ENCODE data around the gene GIT2. TPM values are rescaled to one million over a fixed set of nuclear protein-coding genes. Genes with fewer than 3 reads are reported as not detected.

Gene GIT2
- total and polyA plus RNA-seq, 2 of the 13 experiments (the other 11 are each of a cell fraction or from before 2014, with no cell fraction given), result 18.4 to 19.8 TPM

DNA sequence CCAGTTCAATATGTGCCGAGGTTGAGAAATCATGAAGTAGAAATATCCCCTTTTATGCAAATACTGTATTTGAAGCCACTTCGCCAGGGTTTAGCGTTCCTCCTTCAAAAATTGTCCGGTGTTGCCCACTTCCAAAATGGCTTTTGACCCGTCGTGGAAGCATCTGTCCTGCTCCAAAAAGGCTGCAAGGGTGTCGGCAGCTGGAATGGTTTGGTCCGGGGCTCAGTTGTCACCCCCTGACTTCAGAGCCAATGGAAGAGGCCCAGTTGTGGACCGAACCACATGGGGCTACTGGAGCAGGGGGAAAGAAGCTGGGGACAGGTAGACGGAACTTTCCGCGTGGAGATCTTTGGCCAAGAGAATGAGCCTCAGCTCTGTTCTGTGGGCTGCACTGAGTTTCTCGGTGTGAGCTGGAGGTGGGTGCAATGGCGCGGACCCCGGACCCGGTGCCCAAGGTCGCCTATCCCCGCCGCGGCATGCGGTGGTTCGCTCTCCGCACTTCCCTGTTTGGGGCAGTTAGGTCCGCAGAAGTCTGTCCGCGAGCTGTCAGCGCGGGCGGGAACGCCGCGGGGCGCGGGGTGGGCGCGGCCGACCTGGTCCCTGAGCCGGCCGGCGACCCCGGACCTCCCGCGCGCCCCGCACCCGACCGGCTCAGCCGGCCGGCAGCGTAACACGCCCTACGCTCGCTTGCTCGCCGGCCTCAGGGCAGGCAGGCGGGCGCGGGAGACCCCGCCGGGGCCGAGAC, 2.9 kb upstream of the GIT2 start, which contains the start of gene ANKRD13A (continued):
- TF ChIP-seq, protein P1, sequence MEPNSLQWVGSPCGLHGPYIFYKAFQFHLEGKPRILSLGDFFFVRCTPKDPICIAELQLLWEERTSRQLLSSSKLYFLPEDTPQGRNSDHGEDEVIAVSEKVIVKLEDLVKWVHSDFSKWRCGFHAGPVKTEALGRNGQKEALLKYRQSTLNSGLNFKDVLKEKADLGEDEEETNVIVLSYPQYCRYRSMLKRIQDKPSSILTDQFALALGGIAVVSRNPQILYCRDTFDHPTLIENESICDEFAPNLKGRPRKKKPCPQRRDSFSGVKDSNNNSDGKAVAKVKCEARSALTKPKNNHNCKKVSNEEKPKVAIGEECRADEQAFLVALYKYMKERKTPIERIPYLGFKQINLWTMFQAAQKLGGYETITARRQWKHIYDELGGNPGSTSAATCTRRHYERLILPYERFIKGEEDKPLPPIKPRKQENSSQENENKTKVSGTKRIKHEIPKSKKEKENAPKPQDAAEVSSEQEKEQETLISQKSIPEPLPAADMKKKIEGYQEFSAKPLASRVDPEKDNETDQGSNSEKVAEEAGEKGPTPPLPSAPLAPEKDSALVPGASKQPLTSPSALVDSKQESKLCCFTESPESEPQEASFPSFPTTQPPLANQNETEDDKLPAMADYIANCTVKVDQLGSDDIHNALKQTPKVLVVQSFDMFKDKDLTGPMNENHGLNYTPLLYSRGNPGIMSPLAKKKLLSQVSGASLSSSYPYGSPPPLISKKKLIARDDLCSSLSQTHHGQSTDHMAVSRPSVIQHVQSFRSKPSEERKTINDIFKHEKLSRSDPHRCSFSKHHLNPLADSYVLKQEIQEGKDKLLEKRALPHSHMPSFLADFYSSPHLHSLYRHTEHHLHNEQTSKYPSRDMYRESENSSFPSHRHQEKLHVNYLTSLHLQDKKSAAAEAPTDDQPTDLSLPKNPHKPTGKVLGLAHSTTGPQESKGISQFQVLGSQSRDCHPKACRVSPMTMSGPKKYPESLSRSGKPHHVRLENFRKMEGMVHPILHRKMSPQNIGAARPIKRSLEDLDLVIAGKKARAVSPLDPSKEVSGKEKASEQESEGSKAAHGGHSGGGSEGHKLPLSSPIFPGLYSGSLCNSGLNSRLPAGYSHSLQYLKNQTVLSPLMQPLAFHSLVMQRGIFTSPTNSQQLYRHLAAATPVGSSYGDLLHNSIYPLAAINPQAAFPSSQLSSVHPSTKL (CRISPR knock-in tag; IDR thresholded peaks at IDR 0.05), result no peak
- TF ChIP-seq RFXAP (CRISPR knock-in tag; IDR thresholded peaks at IDR 0.05; ENCODE audit: borderline replicate concordance) (peak; percentile 58), YEATS4 (CRISPR knock-in tag; IDR thresholded peaks at IDR 0.05; ENCODE audit: borderline replicate concordance) (peak; percentile 37; the same call in 1 of the 2 replicates), ZNF350 (CRISPR knock-in tag; IDR thresholded peaks at IDR 0.05; ENCODE audit: borderline replicate concordance, low read depth) (peak; percentile 78; the same call in 1 of the 2 replicates), ZZZ3 (CRISPR knock-in tag; IDR thresholded peaks at IDR 0.05; ENCODE audit: borderline replicate concordance) (peak; percentile 75; the same call in 1 of the 2 replicates), IKZF1 (IDR thresholded peaks at IDR 0.05) (no peak), ZNF850 (CRISPR knock-in tag; conservative IDR thresholded peaks at IDR 0.05) (no peak), ARNTL (CRISPR knock-in tag; IDR thresholded peaks at IDR 0.05) (peak; percentile 19), AKAP8 (CRISPR knock-in tag; IDR thresholded peaks at IDR 0.05) (no peak; the same call in 1 of the 2 replicates), ZNF841 (CRISPR knock-in tag; IDR thresholded peaks at IDR 0.05; ENCODE audit: borderline replicate concordance) (no peak), ZFP36L1 (CRISPR knock-in tag; IDR thresholded peaks at IDR 0.05) (no peak), TAF1 (CRISPR knock-in tag; IDR thresholded peaks at IDR 0.05) (peak; percentile 91), RAD51 (IDR thresholded peaks at IDR 0.05; ENCODE audit: borderline replicate concordance) (no peak), SALL1 (CRISPR knock-in tag; IDR thresholded peaks at IDR 0.05) (peak; percentile 90), ZNF30 (CRISPR knock-in tag; IDR thresholded peaks at IDR 0.05) (0 out of 2 replicates have a peak, but pooled peaks have one; percentile 51), ZNF44 (CRISPR knock-in tag; IDR thresholded peaks at IDR 0.05) (no peak), POLR2G (IDR thresholded peaks at IDR 0.05; ENCODE audit: low read depth, low read length) (peak; percentile 86)
- TF ChIP-seq, protein P2, sequence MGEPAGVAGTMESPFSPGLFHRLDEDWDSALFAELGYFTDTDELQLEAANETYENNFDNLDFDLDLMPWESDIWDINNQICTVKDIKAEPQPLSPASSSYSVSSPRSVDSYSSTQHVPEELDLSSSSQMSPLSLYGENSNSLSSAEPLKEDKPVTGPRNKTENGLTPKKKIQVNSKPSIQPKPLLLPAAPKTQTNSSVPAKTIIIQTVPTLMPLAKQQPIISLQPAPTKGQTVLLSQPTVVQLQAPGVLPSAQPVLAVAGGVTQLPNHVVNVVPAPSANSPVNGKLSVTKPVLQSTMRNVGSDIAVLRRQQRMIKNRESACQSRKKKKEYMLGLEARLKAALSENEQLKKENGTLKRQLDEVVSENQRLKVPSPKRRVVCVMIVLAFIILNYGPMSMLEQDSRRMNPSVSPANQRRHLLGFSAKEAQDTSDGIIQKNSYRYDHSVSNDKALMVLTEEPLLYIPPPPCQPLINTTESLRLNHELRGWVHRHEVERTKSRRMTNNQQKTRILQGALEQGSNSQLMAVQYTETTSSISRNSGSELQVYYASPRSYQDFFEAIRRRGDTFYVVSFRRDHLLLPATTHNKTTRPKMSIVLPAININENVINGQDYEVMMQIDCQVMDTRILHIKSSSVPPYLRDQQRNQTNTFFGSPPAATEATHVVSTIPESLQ (CRISPR knock-in tag; conservative IDR thresholded peaks at IDR 0.05), result no peak
- TF ChIP-seq, protein P3, sequence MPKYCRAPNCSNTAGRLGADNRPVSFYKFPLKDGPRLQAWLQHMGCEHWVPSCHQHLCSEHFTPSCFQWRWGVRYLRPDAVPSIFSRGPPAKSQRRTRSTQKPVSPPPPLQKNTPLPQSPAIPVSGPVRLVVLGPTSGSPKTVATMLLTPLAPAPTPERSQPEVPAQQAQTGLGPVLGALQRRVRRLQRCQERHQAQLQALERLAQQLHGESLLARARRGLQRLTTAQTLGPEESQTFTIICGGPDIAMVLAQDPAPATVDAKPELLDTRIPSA (CRISPR knock-in tag; IDR thresholded peaks at IDR 0.05; ENCODE audit: borderline replicate concordance), result no peak
- TF ChIP-seq, protein P4, sequence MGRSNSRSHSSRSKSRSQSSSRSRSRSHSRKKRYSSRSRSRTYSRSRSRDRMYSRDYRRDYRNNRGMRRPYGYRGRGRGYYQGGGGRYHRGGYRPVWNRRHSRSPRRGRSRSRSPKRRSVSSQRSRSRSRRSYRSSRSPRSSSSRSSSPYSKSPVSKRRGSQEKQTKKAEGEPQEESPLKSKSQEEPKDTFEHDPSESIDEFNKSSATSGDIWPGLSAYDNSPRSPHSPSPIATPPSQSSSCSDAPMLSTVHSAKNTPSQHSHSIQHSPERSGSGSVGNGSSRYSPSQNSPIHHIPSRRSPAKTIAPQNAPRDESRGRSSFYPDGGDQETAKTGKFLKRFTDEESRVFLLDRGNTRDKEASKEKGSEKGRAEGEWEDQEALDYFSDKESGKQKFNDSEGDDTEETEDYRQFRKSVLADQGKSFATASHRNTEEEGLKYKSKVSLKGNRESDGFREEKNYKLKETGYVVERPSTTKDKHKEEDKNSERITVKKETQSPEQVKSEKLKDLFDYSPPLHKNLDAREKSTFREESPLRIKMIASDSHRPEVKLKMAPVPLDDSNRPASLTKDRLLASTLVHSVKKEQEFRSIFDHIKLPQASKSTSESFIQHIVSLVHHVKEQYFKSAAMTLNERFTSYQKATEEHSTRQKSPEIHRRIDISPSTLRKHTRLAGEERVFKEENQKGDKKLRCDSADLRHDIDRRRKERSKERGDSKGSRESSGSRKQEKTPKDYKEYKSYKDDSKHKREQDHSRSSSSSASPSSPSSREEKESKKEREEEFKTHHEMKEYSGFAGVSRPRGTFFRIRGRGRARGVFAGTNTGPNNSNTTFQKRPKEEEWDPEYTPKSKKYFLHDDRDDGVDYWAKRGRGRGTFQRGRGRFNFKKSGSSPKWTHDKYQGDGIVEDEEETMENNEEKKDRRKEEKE (IDR thresholded peaks at IDR 0.05), result no peak

Measured in HepG2 (cell line).